G401.6 (cell line): Measurements from ENCODE around the gene BRME1.

Experiments used
- FAIRE-seq: peaks from 2 replicates; lab custom pipeline; 2012; peaks lifted over from hg19 to GRCh38; lab: Jason Lieb, UNC

The BRME1 gene

GRCh38 chr19:13887018-13887436 is 18.9 kb downstream of the BRME1 start:
- FAIRE-seq, result no peak

GRCh38 chr19:13885826-13886365 is 20.0 kb downstream of the BRME1 start:
- FAIRE-seq, result no peak

- FAIRE-seq, result no peak
Observed at GRCh38 chr19:13884726-13885591, 21.0 kb downstream of the BRME1 start.

GRCh38 chr19:13883516-13884064 is 22.3 kb downstream of the BRME1 start:
- no peak for FAIRE-seq

- FAIRE-seq, result no peak
Observed at GRCh38 chr19:13882836-13883235, 23.1 kb downstream of the BRME1 start.

GRCh38 chr19:13882419-13882795 is 23.5 kb downstream of the BRME1 start:
- FAIRE-seq, result no peak

GRCh38 chr19:13881692-13882418 is 24.1 kb downstream of the BRME1 start:
- no peak for FAIRE-seq

GRCh38 chr19:13881251-13881691 is 24.6 kb downstream of the BRME1 start:
- FAIRE-seq, result no peak

GRCh38 chr19:13880059-13881043 is 25.6 kb downstream of the BRME1 start:
- FAIRE-seq, result peak; percentile 94

- FAIRE-seq, result no peak
Observed at GRCh38 chr19:13877303-13877702, 28.6 kb downstream of the BRME1 start.

GRCh38 chr19:13876834-13877233 is 29.1 kb downstream of the BRME1 start, which contains the start of gene NANOS3:
NANOS3 (plus strand) TSS chr19:13877134; CDS start chr19:13877249, 115 bp downstream.
- no peak for FAIRE-seq

GRCh38 chr19:13875824-13876223 is 30.1 kb downstream of the BRME1 start:
- FAIRE-seq, result no peak

- FAIRE-seq, result no peak
Observed at GRCh38 chr19:13873834-13874515, 31.9 kb downstream of the BRME1 start.

- FAIRE-seq, result no peak
Observed at GRCh38 chr19:13872695-13873389, 33.1 kb downstream of the BRME1 start.

- no peak for FAIRE-seq
Observed at GRCh38 chr19:13872339-13872694, 33.6 kb downstream of the BRME1 start.

- FAIRE-seq, result no peak
Observed at GRCh38 chr19:13870873-13871272, 35.0 kb downstream of the BRME1 start.

- no peak for FAIRE-seq
Observed at GRCh38 chr19:13869281-13869680, 36.6 kb downstream of the BRME1 start.

- no peak for FAIRE-seq
Observed at GRCh38 chr19:13868663-13869062, 37.3 kb downstream of the BRME1 start.

GRCh38 chr19:13866463-13867046 is 39.4 kb downstream of the BRME1 start:
- FAIRE-seq, result no peak
